ENCODE measurements around the gene GP9. TPM values are rescaled to one million over a fixed set of nuclear protein-coding genes. Genes with fewer than 3 reads are reported as not detected.
A peak's percentile ranks its signal among the peaks of the same experiment; 100 is the strongest.

GP9 gene
- total RNA-seq, 1 donor = 4.0 TPM

GRCh38 chr3:129047553-129047839 is 13.1 kb upstream of the GP9 start:
- DNase-seq (ENCODE audit: low read depth in 2 of 3, low spot score in 2 of 3) = no peak

GRCh38 chr3:129050556-129051295 is 9.9 kb upstream of the GP9 start:
- no peak for DNase-seq (ENCODE audit: low read depth in 2 of 3, low spot score in 2 of 3)

GRCh38 chr3:129051871-129052340 is 8.7 kb upstream of the GP9 start:
- no peak for DNase-seq (ENCODE audit: low read depth in 2 of 3, low spot score in 2 of 3)

- DNase-seq (ENCODE audit: low read depth in 2 of 3, low spot score in 2 of 3) = no peak
Measured at GRCh38 chr3:129052675-129053074, 7.9 kb upstream of the GP9 start.

- DNase-seq (ENCODE audit: low read depth in 2 of 3, low spot score in 2 of 3) = no peak
Measured at GRCh38 chr3:129054605-129055104, 5.9 kb upstream of the GP9 start.

- DNase-seq (ENCODE audit: low read depth in 2 of 3, low spot score in 2 of 3) = no peak
Measured at GRCh38 chr3:129056451-129057173, 4.0 kb upstream of the GP9 start.

- DNase-seq (ENCODE audit: low read depth in 2 of 3, low spot score in 2 of 3) = no peak
Measured at GRCh38 chr3:129057249-129057648, 3.3 kb upstream of the GP9 start.

GRCh38 chr3:129058441-129059200 is 2.0 kb upstream of the GP9 start:
- DNase-seq (ENCODE audit: low read depth in 2 of 3, low spot score in 2 of 3) = peak in 2 of 3 donors; percentile 42 to 70

- no peak for DNase-seq (ENCODE audit: low read depth in 2 of 3, low spot score in 2 of 3)
Measured at GRCh38 chr3:129059311-129059958, 1.1 kb upstream of the GP9 start.

GRCh38 chr3:129061023-129061887 is 676 bp downstream of the GP9 start:
- DNase-seq (ENCODE audit: low read depth in 2 of 3, low spot score in 2 of 3) = no peak

- DNase-seq (ENCODE audit: low read depth in 2 of 3, low spot score in 2 of 3) = no peak
Measured at GRCh38 chr3:129061888-129062834, 1.6 kb downstream of the GP9 start.

- no peak for DNase-seq (ENCODE audit: low read depth in 2 of 3, low spot score in 2 of 3)
Measured at GRCh38 chr3:129063091-129063640, 2.6 kb downstream of the GP9 start.

- DNase-seq (ENCODE audit: low read depth in 2 of 3, low spot score in 2 of 3) = no peak
Measured at GRCh38 chr3:129063841-129064482, 3.4 kb downstream of the GP9 start.

GRCh38 chr3:129065016-129065719 is 4.6 kb downstream of the GP9 start:
- DNase-seq (ENCODE audit: low read depth in 2 of 3, low spot score in 2 of 3) = no peak

- DNase-seq (ENCODE audit: low read depth in 2 of 3, low spot score in 2 of 3) = no peak
Measured at GRCh38 chr3:129065720-129066073, 5.1 kb downstream of the GP9 start.

GRCh38 chr3:129067719-129068118 is 7.1 kb downstream of the GP9 start:
- peak in 1 of 3 donors; percentile 77 for DNase-seq (ENCODE audit: low read depth in 2 of 3, low spot score in 2 of 3)

GRCh38 chr3:129068291-129068886 is 7.8 kb downstream of the GP9 start:
- DNase-seq (ENCODE audit: low read depth in 2 of 3, low spot score in 2 of 3) = peak in 1 of 3 donors; percentile 46
